OCI-LY1 (cell line): ENCODE measurements around the gene CAMTA1.

Experiments used
- H2AFZ ChIP-seq: fragments of 200-600 bp; sonication (generic), shearing (Covaris generic); 2 replicates; pipeline ENCODE4 v1.6.0; 2014; ENCODE audit warnings: antibody characterized with exemption, mild to moderate bottlenecking, low read length
- H3F3A ChIP-seq: fragments of 200-600 bp; sonication (generic), shearing (Covaris generic); 2 replicates; pipeline ENCODE4 v1.6.0; 2014; ENCODE audit warnings: mild to moderate bottlenecking, antibody characterized with exemption, low read length, moderate library complexity; ENCODE audit not compliant: insufficient read depth
- H3K27ac ChIP-seq: fragments of 200-600 bp; sonication (generic); 2 replicates; pipeline ENCODE4 v1.5.1; 2014; ENCODE audit warnings: low read length, mixed run types, mild to moderate bottlenecking, low read depth; ENCODE audit not compliant: poor library complexity, severe bottlenecking
- H3K27me3 ChIP-seq: fragments of 200-600 bp; sonication (generic); 2 replicates; pipeline ENCODE4 v1.6.0; 2014; ENCODE audit warnings: antibody characterized with exemption, mild to moderate bottlenecking, low read length, moderate library complexity; ENCODE audit not compliant: insufficient read depth
- H3K36me3 ChIP-seq: fragments of 200-600 bp; sonication (generic); 2 replicates; pipeline ENCODE4 v1.6.1; 2014; ENCODE audit warnings: mild to moderate bottlenecking, antibody characterized with exemption, low read length, moderate library complexity, mixed read lengths; ENCODE audit not compliant: insufficient read depth
- H3K4me1 ChIP-seq: fragments of 200-600 bp; sonication (generic); 2 replicates; pipeline ENCODE4 v1.5.1; 2014; ENCODE audit warnings: mild to moderate bottlenecking, low read length, moderate library complexity; ENCODE audit not compliant: insufficient read depth, severe bottlenecking
- H3K4me2 ChIP-seq: fragments of 200-600 bp; sonication (generic), shearing (Covaris generic); 2 replicates; pipeline ENCODE4 v1.6.1; 2014; ENCODE audit warnings: low read length
- H3K4me3 ChIP-seq: fragments of 200-600 bp; sonication (generic); 2 replicates; pipeline ENCODE4 v1.5.1; 2014; ENCODE audit warnings: low read length, low read depth, mild to moderate bottlenecking, mixed read lengths; ENCODE audit not compliant: poor library complexity, severe bottlenecking
- H3K79me2 ChIP-seq: fragments of 200-600 bp; shearing (Covaris generic); 2 replicates; pipeline ENCODE4 v1.6.1; 2016; ENCODE audit warnings: mixed run types, low read length, mixed read lengths; ENCODE audit not compliant: insufficient read depth
- H3K9ac ChIP-seq: fragments of 200-600 bp; sonication (generic), shearing (Covaris generic); 2 replicates; pipeline ENCODE4 v1.6.1; 2014; ENCODE audit warnings: mild to moderate bottlenecking, low read length, mixed read lengths
- H3K9me2 ChIP-seq: fragments of 200-600 bp; sonication (generic), shearing (Covaris generic); 2 replicates; pipeline ENCODE4 v1.6.1; 2014; ENCODE audit warnings: low read depth, mild to moderate bottlenecking, low read length, mixed read lengths
- H3K9me3 ChIP-seq: fragments of 200-600 bp; shearing (Covaris generic); 2 replicates; pipeline ENCODE4 v1.6.1; 2014; ENCODE audit warnings: low read length, mixed read lengths
- H4K20me1 ChIP-seq: fragments of 200-600 bp; sonication (generic), shearing (Covaris generic); 2 replicates; pipeline ENCODE4 v1.6.0; 2016; ENCODE audit warnings: mild to moderate bottlenecking, low read length; ENCODE audit not compliant: insufficient read depth
- EZH2 ChIP-seq: fragments of 200-600 bp; sonication (generic), shearing (Covaris generic); IDR thresholded peaks from 2 replicates; pipeline ENCODE4 v1.8.0; 2017; ENCODE audit warnings: borderline replicate concordance, mixed run types, mild to moderate bottlenecking, antibody characterized with exemption, low read length, moderate library complexity, mixed read lengths
- TF ChIP-seq, protein P1 (sequence below): fragments of 200-600 bp; sonication (generic), shearing (Covaris generic); IDR thresholded peaks from 2 replicates; pipeline ENCODE4 v1.5.1; 2017; ENCODE audit warnings: mild to moderate bottlenecking, antibody characterized with exemption, low read length, moderate library complexity, mixed read lengths

CAMTA1 gene

DNA sequence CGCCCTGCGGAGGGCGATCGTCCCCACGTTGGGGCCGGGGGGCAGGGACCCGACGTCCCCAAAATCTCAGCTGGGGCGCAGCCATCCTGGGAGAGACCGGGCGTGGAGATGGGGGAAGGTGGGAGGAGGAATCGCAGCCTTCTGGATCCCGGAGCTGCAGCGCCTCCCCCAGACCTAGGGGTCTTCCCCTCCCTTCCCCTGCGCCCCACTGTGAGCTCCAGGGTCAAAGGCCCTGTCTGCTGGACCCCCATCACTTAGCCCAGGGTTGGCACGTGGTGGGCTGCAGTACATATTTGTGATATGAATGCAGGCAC, 895.7 kb downstream of the CAMTA1 start:
- H2AFZ ChIP-seq = no peak overlapping the region
- 0 out of 2 replicates have a peak overlapping the region, but pooled peaks have one; percentile 36 for H3K4me2 ChIP-seq
- H3K9me3 ChIP-seq = no peaks in the 10 kb centered on the region
- no peak for TF ChIP-seq EZH2
- TF ChIP-seq, protein P1, sequence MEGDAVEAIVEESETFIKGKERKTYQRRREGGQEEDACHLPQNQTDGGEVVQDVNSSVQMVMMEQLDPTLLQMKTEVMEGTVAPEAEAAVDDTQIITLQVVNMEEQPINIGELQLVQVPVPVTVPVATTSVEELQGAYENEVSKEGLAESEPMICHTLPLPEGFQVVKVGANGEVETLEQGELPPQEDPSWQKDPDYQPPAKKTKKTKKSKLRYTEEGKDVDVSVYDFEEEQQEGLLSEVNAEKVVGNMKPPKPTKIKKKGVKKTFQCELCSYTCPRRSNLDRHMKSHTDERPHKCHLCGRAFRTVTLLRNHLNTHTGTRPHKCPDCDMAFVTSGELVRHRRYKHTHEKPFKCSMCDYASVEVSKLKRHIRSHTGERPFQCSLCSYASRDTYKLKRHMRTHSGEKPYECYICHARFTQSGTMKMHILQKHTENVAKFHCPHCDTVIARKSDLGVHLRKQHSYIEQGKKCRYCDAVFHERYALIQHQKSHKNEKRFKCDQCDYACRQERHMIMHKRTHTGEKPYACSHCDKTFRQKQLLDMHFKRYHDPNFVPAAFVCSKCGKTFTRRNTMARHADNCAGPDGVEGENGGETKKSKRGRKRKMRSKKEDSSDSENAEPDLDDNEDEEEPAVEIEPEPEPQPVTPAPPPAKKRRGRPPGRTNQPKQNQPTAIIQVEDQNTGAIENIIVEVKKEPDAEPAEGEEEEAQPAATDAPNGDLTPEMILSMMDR = no peak
- H3K4me3 ChIP-seq = peak overlapping the region; percentile 41
- no peaks in the 10 kb centered on the region for H3K9me2 ChIP-seq
- no peaks in the 10 kb centered on the region for H3K36me3 ChIP-seq
- no peaks in the 10 kb centered on the region for H4K20me1 ChIP-seq
- H3K4me1 ChIP-seq = no peaks in the 10 kb centered on the region
- H3K9ac ChIP-seq = no peak overlapping the region
- no peak overlapping the region for H3K27ac ChIP-seq
- H3F3A ChIP-seq = no peaks in the 10 kb centered on the region
- H3K27me3 ChIP-seq = peaks cover 8% of the 10 kb centered on the region; the same call in 1 of the 2 replicates
- no peaks in the 10 kb centered on the region for H3K79me2 ChIP-seq

DNA sequence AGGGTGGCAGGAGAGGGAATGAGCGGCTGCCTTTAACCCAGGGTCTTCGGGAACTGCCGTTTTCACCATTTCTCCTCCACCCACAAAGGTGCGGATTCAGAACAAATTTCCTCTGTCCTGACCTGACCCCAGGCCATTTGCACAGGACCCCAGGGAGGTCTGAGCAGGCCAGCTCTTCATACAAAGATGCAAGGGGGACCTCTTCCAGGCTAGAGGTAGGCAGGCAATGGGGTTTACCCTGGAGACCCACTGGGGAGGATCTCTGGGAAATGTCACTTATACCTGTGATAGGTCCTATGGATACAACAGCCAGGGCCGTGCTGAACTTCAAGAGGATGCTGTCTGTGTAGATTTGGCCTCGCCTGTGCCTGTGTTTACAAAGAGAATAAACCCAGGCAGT, 896.1 kb downstream of the CAMTA1 start:
- Histone ChIP-seq H3K9me2 (no peaks in the 10 kb centered on the region), H2AFZ (no peak overlapping the region), H3K4me2 (no peak overlapping the region), H3K36me3 (no peaks in the 10 kb centered on the region), H3K4me3 (no peak overlapping the region), H3F3A (no peaks in the 10 kb centered on the region), H4K20me1 (no peaks in the 10 kb centered on the region), H3K9ac (no peak overlapping the region), H3K4me1 (no peaks in the 10 kb centered on the region), H3K79me2 (no peaks in the 10 kb centered on the region), H3K9me3 (no peaks in the 10 kb centered on the region), H3K27me3 (peaks cover 8% of the 10 kb centered on the region; the same call in 1 of the 2 replicates), H3K27ac (no peak overlapping the region)
- TF ChIP-seq EZH2 = no peak
- TF ChIP-seq, protein P1 = no peak

DNA sequence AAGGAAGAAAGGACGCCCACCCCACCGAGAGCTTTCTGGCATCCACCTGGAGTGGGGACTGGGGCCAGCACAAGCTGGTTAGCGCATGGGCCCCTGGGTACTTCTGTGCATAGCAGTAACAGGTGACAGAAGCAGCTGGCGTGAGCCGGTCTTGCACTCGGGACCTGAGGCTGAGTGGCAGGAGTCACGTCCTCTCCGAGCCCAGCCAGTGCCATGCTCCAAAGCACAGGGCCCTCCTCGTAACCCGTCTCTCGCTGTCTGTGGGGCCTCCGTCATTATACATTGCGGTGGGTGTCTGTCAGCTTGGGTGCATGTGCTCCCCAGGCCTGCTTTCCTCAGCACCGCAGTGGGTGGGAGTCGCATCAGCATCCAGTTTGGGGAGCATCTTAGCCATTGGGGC, 898.3 kb downstream of the CAMTA1 start:
- Histone ChIP-seq H3F3A (no peaks in the 10 kb centered on the region), H3K36me3 (no peaks in the 10 kb centered on the region), H3K27ac (no peak overlapping the region), H3K4me3 (no peak overlapping the region), H2AFZ (no peak overlapping the region), H3K4me1 (no peaks in the 10 kb centered on the region), H4K20me1 (no peaks in the 10 kb centered on the region), H3K9ac (no peak overlapping the region), H3K27me3 (peaks cover 8% of the 10 kb centered on the region; the same call in 1 of the 2 replicates), H3K9me3 (no peaks in the 10 kb centered on the region), H3K79me2 (no peaks in the 10 kb centered on the region), H3K9me2 (no peaks in the 10 kb centered on the region), H3K4me2 (no peak overlapping the region)
- TF ChIP-seq EZH2 = no peak
- TF ChIP-seq, protein P1 = no peak
